Smooth muscle cell (in vitro differentiated cells): ENCODE data around the gene CCM2. TPM values are rescaled to one million over a fixed set of nuclear protein-coding genes. Genes with fewer than 3 reads are reported as not detected.

ENCODE experiments used
- DNase-seq: peaks from one replicate; lab custom pipeline; 2025; ENCODE audit not compliant: unreplicated experiment; lab: John Stamatoyannopoulos, UW
- H2AFZ ChIP-seq: fragments of 200-600 bp; sonication (generic); 2 replicates; pipeline ENCODE4 v1.6.0; 2016; ENCODE audit warnings: antibody characterized with exemption, low read depth, mild to moderate bottlenecking
- H3F3A ChIP-seq: fragments of 200-600 bp; sonication (generic); 2 replicates; pipeline ENCODE4 v1.6.0; 2017; ENCODE audit warnings: antibody characterized with exemption, low read depth
- H3K27ac ChIP-seq: fragments of 200-600 bp; sonication (generic); 2 replicates; pipeline ENCODE4 v1.5.1; 2016; ENCODE audit warnings: low read depth, mild to moderate bottlenecking
- H3K27me3 ChIP-seq: fragments of 200-600 bp; sonication (generic); 2 replicates; pipeline ENCODE4 v1.6.1; 2016; ENCODE audit warnings: low read depth, mild to moderate bottlenecking
- H3K36me3 ChIP-seq: fragments of 200-600 bp; sonication (generic); 2 replicates; pipeline ENCODE4 v1.5.1; 2016; ENCODE audit warnings: low read depth
- H3K4me1 ChIP-seq: fragments of 200-600 bp; sonication (generic); 2 replicates; pipeline ENCODE4 v1.5.1; 2016; ENCODE audit warnings: low read depth
- H3K4me2 ChIP-seq: fragments of 200-600 bp; sonication (generic); 2 replicates; pipeline ENCODE4 v1.6.0; 2016; ENCODE audit warnings: mild to moderate bottlenecking
- H3K4me3 ChIP-seq: fragments of 200-600 bp; sonication (generic); 2 replicates; pipeline ENCODE4 v1.5.1; 2016; ENCODE audit warnings: mild to moderate bottlenecking
- H3K79me2 ChIP-seq: fragments of 200-600 bp; sonication (generic); 2 replicates; pipeline ENCODE4 v1.6.0; 2016; ENCODE audit warnings: low read depth, mild to moderate bottlenecking
- H3K9ac ChIP-seq: fragments of 200-600 bp; sonication (generic); 2 replicates; pipeline ENCODE4 v1.6.0; 2016; ENCODE audit warnings: low read depth
- H3K9me3 ChIP-seq: fragments of 200-600 bp; sonication (generic); replicated peaks from 2 replicates; pipeline ENCODE4 v1.5.1; 2016; ENCODE audit warnings: low read depth
- H4K20me1 ChIP-seq: fragments of 200-600 bp; sonication (generic); 2 replicates; pipeline ENCODE4 v1.6.0; 2016; ENCODE audit warnings: low read depth
- CTCF ChIP-seq: fragments of 200-600 bp; sonication (generic); IDR thresholded peaks from 2 replicates; pipeline ENCODE4 v1.5.1; 2017; ENCODE audit warnings: borderline replicate concordance, mild to moderate bottlenecking, antibody characterized with exemption; ENCODE audit not compliant: insufficient read depth, poor library complexity, severe bottlenecking
- WGBS: methylation state at CpG from one replicate; pipeline ENCODE4 v1.1.7; 2016; ENCODE audit warnings: low lambda C conversion rate; 5-methylcytosine and 5-hydroxymethylcytosine counted together
- polyA plus RNA-seq: library from polyadenylated mRNA; unstranded; fragments of >200 nt; fragmentation: Nextera tagmentation; extraction: Ambion mirVana; gene quantifications from 2 replicates; pipeline ENCODE4 v1.2.1, GENCODE V29; 2016
- small RNA-seq: library from RNA; depleted of rRNA; stranded (forward); fragments of <200 nt; gene quantifications from one replicate; pipeline ENCODE3, GENCODE V24; 2014
- total RNA-seq: library from RNA; depleted of rRNA; stranded (reverse); fragments of >200 nt; gene quantifications from 2 replicates; pipeline ENCODE4 v1.2.3, GENCODE V29; 2014

The CCM2 gene
- total and polyA plus RNA-seq, 2 experiments from 2014 or later = 32.6 to 85.5 TPM

- Histone ChIP-seq H3K9me3 (no peaks in the 10 kb centered on the region), H3K36me3 (no peaks in the 10 kb centered on the region), H3K79me2 (no peaks in the 10 kb centered on the region), H3K4me1 (no peaks in the 10 kb centered on the region), H2AFZ (no peak overlapping the region), H3K27me3 (no peaks in the 10 kb centered on the region), H3K4me2 (no peak overlapping the region), H4K20me1 (no peaks in the 10 kb centered on the region), H3K27ac (no peak overlapping the region), H3K4me3 (no peak overlapping the region), H3F3A (no peaks in the 10 kb centered on the region), H3K9ac (no peak overlapping the region)
- TF ChIP-seq CTCF = no peak
- WGBS = 73% methylated on average over 9 of the region's 12 CpGs
- DNase-seq = no peak
Measured at GRCh38 chr7:45123913-45124710, 124.1 kb downstream of the CCM2 start.

GRCh38 chr7:45125193-45125904, 125.3 kb downstream of the CCM2 start:
- WGBS = 95% methylated on average over 11 of the region's 11 CpGs
- no peak for DNase-seq
- TF ChIP-seq CTCF = no peak
- Histone ChIP-seq H3K4me2 (no peak overlapping the region), H3F3A (no peaks in the 10 kb centered on the region), H3K9ac (no peak overlapping the region), H2AFZ (no peak overlapping the region), H3K9me3 (no peaks in the 10 kb centered on the region), H3K79me2 (no peaks in the 10 kb centered on the region), H3K27ac (no peak overlapping the region), H3K4me3 (no peak overlapping the region), H3K4me1 (no peaks in the 10 kb centered on the region), H4K20me1 (no peaks in the 10 kb centered on the region), H3K27me3 (no peaks in the 10 kb centered on the region), H3K36me3 (no peaks in the 10 kb centered on the region)

Small RNAs within 50 kb of the gene (small RNA-seq; reads per million reads assigned to genes)
- gene SNORA5A = 7.4 reads per million, percentile 72 among the genes with 10 or more reads in this experiment
- gene SNORA5B = not detected
- 40.2 reads per million, percentile 95 among the genes with 10 or more reads in this experiment for gene SNORA5C

Other genes with a start within 250 kb of the CCM2 start
- 3,153 and 3,434 TPM in 2 replicates for gene PPIA, start 203.5 kb upstream of the CCM2 start, total RNA-seq
- 2,853 and 2,990 TPM in 2 replicates for gene PPIA, start 203.5 kb upstream of the CCM2 start, polyA plus RNA-seq
- gene H2AZ2, start 152.1 kb upstream of the CCM2 start, total RNA-seq = 135 and 143 TPM in 2 replicates
- gene H2AZ2, start 152.1 kb upstream of the CCM2 start, polyA plus RNA-seq = 117 and 122 TPM in 2 replicates
- gene PURB, start 114.7 kb upstream of the CCM2 start, total RNA-seq = 24.3 and 25.3 TPM in 2 replicates
- gene PURB, start 114.7 kb upstream of the CCM2 start, polyA plus RNA-seq = 2.3 and 4.5 TPM in 2 replicates
- gene MYO1G, start 21.2 kb upstream of the CCM2 start, total RNA-seq = 0.04 and 0.27 TPM in 2 replicates
- 0.31 TPM in 1 of 2 replicates, not detected in the other for gene MYO1G, start 21.2 kb upstream of the CCM2 start, polyA plus RNA-seq
- gene NACAD, start 88.8 kb downstream of the CCM2 start, total RNA-seq = 2.6 and 5.3 TPM in 2 replicates
- 11.6 and 12.5 TPM in 2 replicates for gene NACAD, start 88.8 kb downstream of the CCM2 start, polyA plus RNA-seq
- gene TBRG4, start 111.5 kb downstream of the CCM2 start, total RNA-seq = 21.8 and 30.2 TPM in 2 replicates
- gene TBRG4, start 111.5 kb downstream of the CCM2 start, polyA plus RNA-seq = 48.3 and 52.5 TPM in 2 replicates
- not detected in 2 replicates for gene RAMP3, start 157.6 kb downstream of the CCM2 start, total RNA-seq
- not detected in 2 replicates for gene RAMP3, start 157.6 kb downstream of the CCM2 start, polyA plus RNA-seq